Activated B cell treated with CpG ODN at 0.5 μM for 24 hours (primary cell): Measurements from ENCODE around the gene SCML2. TPM values are rescaled to one million over a fixed set of nuclear protein-coding genes. Genes with fewer than 3 reads are reported as not detected.

ENCODE experiments used
- ATAC-seq: fragments of 200-7000 bp; cut with Tn5 transposase; one replicate; pipeline ENCODE4 v1.10.0; 2021; ENCODE audit warnings: low read depth, mild to moderate bottlenecking, moderate library complexity
- CTCF ChIA-PET: fragments of 350-600 bp; sonication (Branson Sonifier 250); formaldehyde crosslinking; loops from one replicate; lab custom pipeline; 2021; ENCODE audit warnings: antibody characterized with exemption; lab: Charles Lee
- POLR2A ChIA-PET: fragments of 350-600 bp; sonication (Branson Sonifier 250); formaldehyde crosslinking; loops from one replicate; lab custom pipeline; 2021; ENCODE audit warnings: antibody characterized with exemption; lab: Charles Lee
- DNase-seq: peaks from one replicate; pipeline ENCODE4 v3.0.0; 2022
- H3K27ac Mint-ChIP-seq: one replicate; pipeline ENCODE4 v1.8.0; 2020; ENCODE audit warnings: mixed read lengths
- H3K27me3 Mint-ChIP-seq: one replicate; pipeline ENCODE4 v1.8.0; 2021; ENCODE audit warnings: mixed read lengths
- H3K36me3 Mint-ChIP-seq: one replicate; pipeline ENCODE4 v1.8.0; 2021; ENCODE audit warnings: low read depth, mixed read lengths
- H3K4me1 Mint-ChIP-seq: one replicate; pipeline ENCODE4 v1.8.0; 2021; ENCODE audit warnings: mixed read lengths
- H3K4me3 Mint-ChIP-seq: one replicate; pipeline ENCODE4 v1.8.0; 2020; ENCODE audit warnings: mild to moderate bottlenecking, mixed read lengths
- H3K9me3 Mint-ChIP-seq: one replicate; pipeline ENCODE4 v1.8.0; 2020; ENCODE audit warnings: mixed read lengths
- CTCF ChIP-seq: fragments of 200-600 bp; IDR thresholded peaks from one replicate; pipeline ENCODE4 v1.8.0; 2022; ENCODE audit warnings: antibody characterized with exemption, mild to moderate bottlenecking
- intact Hi-C: fragments of 100-400 bp; cut with micrococcal nuclease; formaldehyde crosslinking; loops from one replicate; pipeline ENCODE4 v1.15.1; 2024
- total RNA-seq: library from RNA; stranded (reverse); gene quantifications from 2 replicates; pipeline ENCODE4 v1.2.3, GENCODE V29; 2022

SCML2 gene
- total RNA-seq, 1 donor from 2014 or later = 2.1 TPM

- ATAC-seq (no peak), DNase-seq (no peak)
- Mint-ChIP-seq H3K4me3 (no peak overlapping the region), H3K27me3 (no peaks in the 10 kb centered on the region), H3K27ac (no peak overlapping the region), H3K9me3 (no peaks in the 10 kb centered on the region), H3K36me3 (no peaks in the 10 kb centered on the region), H3K4me1 (no peaks in the 10 kb centered on the region)
- CTCF ChIA-PET = no interaction called here
- no peak for TF ChIP-seq CTCF
- POLR2A ChIA-PET = no interaction called here
- intact Hi-C loops = no loop called here
These were observed 126.4 kb downstream of the SCML2 start for GRCh38 chrX:18228069-18228468.

GRCh38 chrX:18227458-18227857 lies 127.0 kb downstream of the SCML2 start:
- Mint-ChIP-seq H3K27ac (no peak overlapping the region), H3K27me3 (no peaks in the 10 kb centered on the region), H3K9me3 (no peaks in the 10 kb centered on the region), H3K36me3 (no peaks in the 10 kb centered on the region), H3K4me1 (no peaks in the 10 kb centered on the region), H3K4me3 (no peak overlapping the region)
- DNase-seq (no peak), ATAC-seq (no peak)
- ChIA-PET POLR2A (no interaction called here), CTCF (no interaction called here)
- intact Hi-C loops = no loop called here
- no peak for TF ChIP-seq CTCF

- no peak for TF ChIP-seq CTCF
- ATAC-seq (no peak), DNase-seq (no peak)
- peaks cover 5% of the 10 kb centered on the region for H3K9me3 Mint-ChIP-seq
- intact Hi-C loops = no loop called here
- POLR2A ChIA-PET = no interaction called here
- no peaks in the 10 kb centered on the region for H3K4me1 Mint-ChIP-seq
- no peaks in the 10 kb centered on the region for H3K27me3 Mint-ChIP-seq
- CTCF ChIA-PET = no interaction called here
- no peak within 1 kb of the TSS for H3K4me3 Mint-ChIP-seq
- H3K27ac Mint-ChIP-seq = no peak within 1 kb of the TSS
- no peaks in the 10 kb centered on the region for H3K36me3 Mint-ChIP-seq
These were observed 133.7 kb downstream of the SCML2 start, which contains the start of gene BEND2 for GRCh38 chrX:18220786-18221185. BEND2 (minus strand) TSS chrX:18220886; CDS start chrX:18220750, 136 bp downstream.

GRCh38 chrX:18210470-18210869 lies 144.0 kb downstream of the SCML2 start:
- Mint-ChIP-seq H3K27ac (no peak overlapping the region), H3K4me1 (no peaks in the 10 kb centered on the region), H3K36me3 (no peaks in the 10 kb centered on the region), H3K27me3 (no peaks in the 10 kb centered on the region), H3K9me3 (no peaks in the 10 kb centered on the region), H3K4me3 (no peak overlapping the region)
- DNase-seq (no peak), ATAC-seq (no peak)
- intact Hi-C loops = no loop called here
- ChIA-PET POLR2A (no interaction called here), CTCF (no interaction called here)
- TF ChIP-seq CTCF = no peak

GRCh38 chrX:18206657-18207056 lies 147.8 kb downstream of the SCML2 start:
- ATAC-seq = no peak
- H3K9me3 Mint-ChIP-seq = no peaks in the 10 kb centered on the region
- no peaks in the 10 kb centered on the region for H3K27me3 Mint-ChIP-seq
- DNase-seq = no peak
- ChIA-PET POLR2A (no interaction called here), CTCF (no interaction called here)
- H3K36me3 Mint-ChIP-seq = no peaks in the 10 kb centered on the region
- intact Hi-C loops = no loop called here
- TF ChIP-seq CTCF = no peak
- no peaks in the 10 kb centered on the region for H3K4me1 Mint-ChIP-seq
- H3K4me3 Mint-ChIP-seq = no peak overlapping the region
- no peak overlapping the region for H3K27ac Mint-ChIP-seq
